IPS DF 4.7 (cell line): ENCODE data around the gene TRPV5.

Source experiments
- DNase-seq: peaks from one replicate; pipeline ENCODE4 v3.0.0-alpha.2; 2013; ENCODE audit warnings: low spot score; ENCODE audit errors: extremely low read depth

Gene TRPV5

DNA sequence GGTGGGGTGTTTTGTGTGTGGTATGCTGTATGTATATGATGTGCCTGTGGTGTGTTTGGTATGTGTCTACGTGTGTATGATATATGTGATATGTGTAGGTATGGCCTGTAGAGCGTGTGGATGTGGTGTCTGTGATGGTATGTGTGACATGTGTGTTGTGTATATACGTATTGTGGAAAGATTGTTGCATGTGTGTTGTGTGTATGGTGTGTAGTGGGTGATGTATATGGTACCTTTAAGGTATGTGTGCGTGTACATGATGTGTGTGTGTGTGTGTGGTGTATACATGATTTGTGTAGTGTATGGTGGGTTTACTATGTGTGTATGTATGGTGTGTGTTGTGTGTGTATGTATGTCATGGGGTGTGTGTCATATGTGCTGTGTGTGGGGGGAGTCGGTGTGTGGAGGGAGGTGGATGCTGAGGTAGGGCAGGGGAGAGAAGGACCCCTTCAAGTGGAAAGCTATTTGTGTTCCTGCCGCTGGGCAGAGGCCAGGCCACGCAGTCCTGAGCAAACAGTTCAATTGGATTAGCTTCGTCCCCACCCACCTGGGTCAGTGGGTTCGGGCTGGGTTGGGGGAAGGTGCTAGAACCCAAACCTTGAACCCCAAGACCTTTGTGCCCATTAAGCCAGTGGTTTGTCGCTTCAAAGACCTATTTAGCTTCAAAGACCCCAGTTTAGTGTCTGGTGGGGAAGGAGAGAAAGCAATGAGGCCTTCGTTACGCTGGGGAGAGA, 46.1 kb downstream of the TRPV5 start:
- no peak for DNase-seq

DNA sequence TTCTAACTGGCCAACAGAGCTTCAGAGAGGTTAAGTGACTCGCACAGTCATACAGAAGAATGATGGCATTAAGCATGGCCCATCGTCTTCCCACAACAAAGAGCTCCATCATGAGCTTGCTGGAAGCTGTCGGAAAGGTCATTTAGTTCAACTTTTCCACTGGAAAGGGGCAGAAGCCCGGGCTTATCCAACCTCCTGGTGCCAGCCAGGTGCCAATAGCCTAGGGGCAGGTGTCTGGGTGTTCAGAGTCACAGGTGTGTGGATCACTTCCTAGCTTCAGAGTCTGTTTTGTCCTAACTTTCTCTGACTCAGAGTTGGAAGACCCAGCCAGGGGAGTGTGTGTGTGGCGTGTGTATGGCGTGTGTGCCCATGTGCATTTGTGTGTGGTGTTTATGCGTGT, 46.7 kb downstream of the TRPV5 start:
- no peak for DNase-seq

- no peak for DNase-seq
Measured at GRCh38 chr7:142885311-142886230, 48.0 kb downstream of the TRPV5 start, which contains the start of gene TRPV6. Gene TRPV6, minus strand, starts transcription at chr7:142885745.

- no peak for DNase-seq
Measured at GRCh38 chr7:142884286-142884640, 49.3 kb downstream of the TRPV5 start.

DNA sequence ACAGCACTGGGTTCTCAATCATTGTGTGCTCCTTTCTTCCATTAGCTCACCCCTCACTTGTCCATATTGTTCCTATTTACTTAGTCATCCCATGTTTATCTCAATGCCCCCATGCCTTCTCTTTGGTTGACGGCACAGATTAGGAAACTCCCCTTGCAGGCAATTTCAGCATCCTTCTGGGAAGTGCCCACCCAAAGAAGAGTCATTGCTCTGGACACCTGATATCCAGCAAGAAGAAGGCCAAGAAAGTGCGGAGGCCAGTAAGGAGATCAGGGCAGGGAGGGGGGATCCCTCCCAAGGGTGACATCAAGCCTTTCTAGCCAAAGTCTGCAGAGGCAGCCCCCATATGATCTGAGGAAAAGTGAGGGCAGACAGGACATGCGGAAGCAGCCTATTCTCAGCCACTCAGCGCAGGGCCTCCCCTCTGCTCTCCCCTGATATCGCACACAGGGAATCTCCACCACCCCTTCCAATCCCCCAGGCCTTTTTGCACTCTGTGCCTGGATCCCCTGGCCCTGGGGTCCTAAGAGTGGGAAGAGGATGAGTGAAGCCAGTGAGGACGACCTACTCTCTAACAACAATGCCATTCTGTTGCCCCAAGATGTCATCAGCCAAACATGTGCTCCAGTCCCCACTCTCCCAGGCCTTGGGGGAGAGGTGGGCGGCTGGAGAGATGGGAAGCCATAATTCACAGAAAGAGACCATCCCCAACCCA, 49.8 kb downstream of the TRPV5 start:
- DNase-seq = no peak

- DNase-seq = no peak
Measured at GRCh38 chr7:142883145-142883544, 50.4 kb downstream of the TRPV5 start.

- DNase-seq = no peak
Measured at GRCh38 chr7:142882338-142882678, 51.2 kb downstream of the TRPV5 start.

DNA sequence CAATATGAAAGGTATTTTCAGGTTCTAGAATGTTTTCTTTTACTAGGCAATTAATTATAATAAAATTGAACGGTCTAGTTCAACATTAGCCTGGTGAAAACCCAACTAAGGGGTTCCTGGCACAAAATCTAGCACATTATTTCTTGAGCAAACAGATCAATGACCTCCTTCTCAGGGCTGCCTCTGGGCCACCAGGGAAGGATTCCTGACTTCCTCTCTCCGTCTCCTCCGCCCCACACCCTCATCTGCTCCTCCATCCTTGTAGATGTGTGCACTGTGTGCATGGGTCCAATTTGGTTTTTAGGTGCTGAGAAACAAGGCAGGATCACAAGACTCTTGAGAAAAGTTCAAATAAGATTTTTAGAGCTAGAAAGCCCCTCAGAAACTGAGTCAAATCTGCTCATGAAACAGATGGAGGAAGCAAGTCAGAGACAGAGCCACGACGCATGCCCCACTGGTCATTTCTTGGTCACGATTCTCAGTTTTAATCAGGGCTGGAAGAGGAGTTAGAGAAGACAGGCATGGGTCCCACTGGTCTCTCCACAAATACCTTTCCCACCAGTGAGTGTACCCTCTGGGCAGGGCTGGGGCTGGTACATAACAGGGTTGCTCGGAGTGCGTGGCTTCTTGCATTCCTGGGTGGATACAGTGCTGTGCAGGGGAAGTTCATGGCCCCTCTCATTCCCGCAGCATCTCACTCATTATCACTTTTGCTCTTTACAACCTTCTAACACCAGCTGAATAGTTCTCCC, 51.8 kb downstream of the TRPV5 start:
- no peak for DNase-seq

GRCh38 chr7:142880876-142881505, 52.6 kb downstream of the TRPV5 start:
- DNase-seq = peak; percentile 49

DNA sequence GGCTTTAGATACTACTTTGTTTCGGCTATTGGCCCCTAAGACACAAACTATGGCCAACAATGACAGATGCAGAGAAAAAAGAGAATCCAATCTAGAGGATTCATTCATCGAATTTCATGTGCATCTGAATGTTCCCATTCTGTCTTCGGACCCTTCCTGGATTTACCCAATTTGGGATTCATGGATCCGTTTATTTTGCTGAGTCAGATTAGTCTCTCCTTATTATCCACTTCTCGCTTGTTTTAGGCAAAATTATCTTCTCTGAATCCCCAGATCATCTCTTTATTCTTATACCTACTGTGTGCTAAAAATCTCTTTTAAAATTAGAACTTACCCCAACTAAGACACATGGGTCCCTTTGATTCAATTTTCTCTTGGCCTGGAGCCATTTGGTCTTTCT, 54.5 kb downstream of the TRPV5 start:
- no peak for DNase-seq

DNA sequence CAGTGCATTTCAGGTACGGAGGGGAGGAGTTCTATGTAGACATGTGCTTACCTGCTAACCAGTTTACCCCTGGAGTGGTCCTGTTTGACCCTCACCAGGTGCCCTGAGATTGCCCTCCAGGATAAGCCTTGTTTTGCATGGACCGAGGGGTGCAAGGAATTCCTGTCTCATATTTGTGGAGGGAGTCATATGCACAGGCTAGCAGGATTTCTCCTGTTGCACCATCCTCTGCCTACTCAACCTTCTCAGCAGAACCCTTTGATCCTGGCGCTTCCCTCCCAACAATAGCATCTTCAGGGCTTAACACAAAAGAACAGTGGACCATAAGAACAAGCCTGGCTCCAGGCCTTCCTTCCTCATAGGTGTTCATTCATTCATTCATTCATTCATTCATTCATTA, 55.2 kb downstream of the TRPV5 start:
- DNase-seq = no peak

- no peak for DNase-seq
Measured at GRCh38 chr7:142876991-142877910, 56.3 kb downstream of the TRPV5 start.

GRCh38 chr7:142876236-142876960, 57.1 kb downstream of the TRPV5 start:
- no peak for DNase-seq

DNA sequence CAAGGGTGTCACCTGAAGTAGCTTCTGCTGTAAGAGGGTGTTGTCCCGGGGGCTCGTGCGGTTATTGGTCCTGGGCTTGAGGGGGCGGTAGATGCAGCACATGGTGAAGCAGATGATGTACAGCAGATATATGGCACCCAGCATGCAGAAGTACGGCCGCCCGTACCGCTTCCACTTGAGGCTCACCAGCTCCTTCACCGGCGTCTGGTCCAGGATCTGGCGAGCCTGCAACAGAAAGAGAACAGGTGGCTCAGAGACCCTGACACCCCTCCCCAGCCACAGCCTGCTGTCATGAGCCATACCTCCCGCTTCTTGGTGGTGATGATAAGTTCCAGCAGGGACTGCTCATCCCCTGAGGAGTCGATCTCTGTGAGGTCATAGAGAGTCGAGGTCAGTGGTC, 58.1 kb downstream of the TRPV5 start:
- no peak for DNase-seq

- no peak for DNase-seq
Measured at GRCh38 chr7:142874837-142875236, 58.7 kb downstream of the TRPV5 start.

DNA sequence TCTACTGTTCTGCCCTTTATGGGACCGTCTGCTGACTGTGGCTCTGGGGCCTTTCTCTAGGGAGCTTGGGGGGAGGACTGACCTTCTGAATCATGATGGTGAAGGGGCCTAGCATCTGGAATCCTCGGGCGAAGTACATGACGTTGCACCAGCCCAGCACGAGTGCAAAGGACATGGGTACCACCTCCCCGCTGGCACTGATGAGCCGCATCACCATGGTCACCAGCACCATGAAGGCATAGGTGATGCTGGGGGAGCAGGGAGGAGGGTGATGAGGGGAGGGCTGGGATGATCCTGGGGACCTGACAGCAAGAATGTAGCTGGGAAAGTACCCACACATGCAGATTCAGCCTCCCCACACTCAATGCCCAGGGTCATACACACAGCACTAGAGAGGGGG, 59.1 kb downstream of the TRPV5 start:
- DNase-seq = no peak

GRCh38 chr7:142873871-142874270, 59.7 kb downstream of the TRPV5 start:
- DNase-seq = no peak

GRCh38 chr7:142873281-142873784, 60.2 kb downstream of the TRPV5 start:
- no peak for DNase-seq

- no peak for DNase-seq
Measured at GRCh38 chr7:142872106-142872675, 61.4 kb downstream of the TRPV5 start.
